H9 (cell line): ENCODE measurements around the gene MRPS35. TPM values are rescaled to one million over a fixed set of nuclear protein-coding genes. Genes with fewer than 3 reads are reported as not detected.

Experiments
- DNase-seq: peaks from one replicate; pipeline ENCODE4 v3.0.0-alpha.2; 2017
- H2AFZ ChIP-seq: one replicate; pipeline ENCODE4 v1.6.1; 2013; ENCODE audit warnings: mild to moderate bottlenecking, low read length, control low read depth, moderate library complexity
- H2AK5ac ChIP-seq: 2 replicates; pipeline ENCODE4 v1.6.1; 2013; ENCODE audit warnings: low read length, control low read depth, mixed read lengths; ENCODE audit not compliant: insufficient read length
- H2BK120ac ChIP-seq: one replicate; pipeline ENCODE4 v1.6.1; 2013; ENCODE audit warnings: low read depth, mild to moderate bottlenecking, low read length, control low read depth, inconsistent platforms; ENCODE audit not compliant: poor library complexity, severe bottlenecking
- H2BK12ac ChIP-seq: 2 replicates; pipeline ENCODE4 v1.6.1; 2013; ENCODE audit warnings: low read length, control low read depth, mixed read lengths, low read depth; ENCODE audit not compliant: insufficient read length
- H2BK15ac ChIP-seq: 2 replicates; pipeline ENCODE4 v1.6.1; 2013; ENCODE audit warnings: low read depth, low read length, control low read depth
- H2BK20ac ChIP-seq: one replicate; pipeline ENCODE4 v1.6.1; 2013; ENCODE audit warnings: low read depth, mild to moderate bottlenecking, low read length, control low read depth, inconsistent platforms; ENCODE audit not compliant: poor library complexity, severe bottlenecking
- H2BK5ac ChIP-seq: 2 replicates; pipeline ENCODE4 v1.6.1; 2013; ENCODE audit warnings: low read length, control low read depth, mixed read lengths; ENCODE audit not compliant: insufficient read length
- H3K14ac ChIP-seq: 2 replicates; pipeline ENCODE4 v1.6.1; 2013; ENCODE audit warnings: low read length, control low read depth; ENCODE audit not compliant: insufficient read depth
- H3K18ac ChIP-seq: 2 replicates; pipeline ENCODE4 v1.6.1; 2013; ENCODE audit warnings: low read depth, mild to moderate bottlenecking, mixed read lengths, low read length, control low read depth; ENCODE audit not compliant: insufficient read length
- H3K23ac ChIP-seq: 2 replicates; pipeline ENCODE4 v1.6.1; 2013; ENCODE audit warnings: low read length, control low read depth, mixed read lengths, low read depth; ENCODE audit not compliant: insufficient read length
- H3K23me2 ChIP-seq: 2 replicates; pipeline ENCODE4 v1.6.1; 2013; ENCODE audit warnings: low read depth, mild to moderate bottlenecking, mixed read lengths, low read length, control low read depth; ENCODE audit not compliant: insufficient read length, poor library complexity, severe bottlenecking
- H3K27ac ChIP-seq: 2 replicates; pipeline ENCODE4 v1.5.1; 2013; ENCODE audit warnings: low read length, control low read depth, mixed read lengths, low read depth; ENCODE audit not compliant: insufficient read length
- H3K27me3 ChIP-seq: 2 replicates; pipeline ENCODE4 v1.6.1; 2013; ENCODE audit warnings: low read length, control low read depth, inconsistent platforms; ENCODE audit not compliant: insufficient read depth
- H3K4ac ChIP-seq: 2 replicates; pipeline ENCODE4 v1.6.1; 2013; ENCODE audit warnings: low read depth, mild to moderate bottlenecking, control low read depth, inconsistent platforms, low read length, moderate library complexity
- H3K4me1 ChIP-seq: 2 replicates; pipeline ENCODE4 v1.6.1; 2013; ENCODE audit warnings: low read length, control low read depth, inconsistent platforms; ENCODE audit not compliant: insufficient read depth
- H3K4me2 ChIP-seq: 2 replicates; pipeline ENCODE4 v1.6.1; 2013; ENCODE audit warnings: low read length, control low read depth, mixed read lengths; ENCODE audit not compliant: insufficient read length, insufficient read depth
- H3K56ac ChIP-seq: 2 replicates; pipeline ENCODE4 v1.6.1; 2013; ENCODE audit warnings: low read depth, mild to moderate bottlenecking, mixed read lengths, low read length, control low read depth; ENCODE audit not compliant: insufficient read length
- H3K79me1 ChIP-seq: 2 replicates; pipeline ENCODE4 v1.6.1; 2013; ENCODE audit warnings: low read depth, mild to moderate bottlenecking, moderate library complexity, low read length, control low read depth, inconsistent platforms; ENCODE audit not compliant: insufficient read depth, poor library complexity, severe bottlenecking
- H3K79me2 ChIP-seq: 2 replicates; pipeline ENCODE4 v1.6.1; 2013; ENCODE audit warnings: low read length, control low read depth, inconsistent platforms; ENCODE audit not compliant: insufficient read depth
- H3K9ac ChIP-seq: 2 replicates; pipeline ENCODE4 v1.6.1; 2013; ENCODE audit warnings: low read length, control low read depth, mixed read lengths; ENCODE audit not compliant: insufficient read length; ENCODE audit errors: extremely low read depth
- H3K9me3 ChIP-seq: one replicate; pipeline ENCODE4 v1.6.1; 2013; ENCODE audit warnings: low read depth, low read length, inconsistent platforms; ENCODE audit not compliant: control insufficient read depth
- H3T11ph ChIP-seq: one replicate; pipeline ENCODE4 v1.6.1; 2013; ENCODE audit warnings: mild to moderate bottlenecking, low read length, control low read depth, inconsistent platforms
- H4K20me1 ChIP-seq: one replicate; pipeline ENCODE4 v1.6.1; 2013; ENCODE audit not compliant: control insufficient read depth, insufficient read length, insufficient read depth
- H4K5ac ChIP-seq: 2 replicates; pipeline ENCODE4 v1.6.1; 2013; ENCODE audit warnings: low read depth, mild to moderate bottlenecking, mixed read lengths, low read length, control low read depth; ENCODE audit not compliant: insufficient read length
- H4K8ac ChIP-seq: replicated peaks from 2 replicates; pipeline ENCODE4 v1.6.1; 2013; ENCODE audit warnings: low read length, control low read depth, mixed read lengths, low read depth; ENCODE audit not compliant: insufficient read length
- H4K91ac ChIP-seq: 2 replicates; pipeline ENCODE4 v1.6.1; 2013; ENCODE audit warnings: low read depth, mild to moderate bottlenecking, moderate library complexity, mixed read lengths, low read length, control low read depth; ENCODE audit not compliant: insufficient read length
- H3K27ac Mint-ChIP-seq, 3 experiments: 2 replicates in 2 of 3; 3 replicates in 1 of 3; pipeline ENCODE4 v1.8.0; 2020 to 2021; ENCODE audit warnings: mixed read lengths in 3 of 3, mild to moderate bottlenecking in 1 of 3, moderate library complexity in 1 of 3
- H3K27me3 Mint-ChIP-seq: 2 replicates; pipeline ENCODE4 v1.8.0; 2021; ENCODE audit warnings: low read depth, mild to moderate bottlenecking, moderate library complexity, mixed read lengths
- H3K36me3 Mint-ChIP-seq, 3 experiments: 2 replicates in 2 of 3; 3 replicates in 1 of 3; pipeline ENCODE4 v1.8.0; 2020 to 2021; ENCODE audit warnings: low read depth in 3 of 3, mixed read lengths in 3 of 3; ENCODE audit not compliant: insufficient read depth in 1 of 3
- H3K4me1 Mint-ChIP-seq, 2 experiments: 2 replicates each; pipeline ENCODE4 v1.8.0; 2020; ENCODE audit warnings: mixed read lengths in 2 of 2
- H3K4me3 Mint-ChIP-seq, 2 experiments: 2 replicates in 1 of 2; 3 replicates in 1 of 2; pipeline ENCODE4 v1.8.0; 2020 to 2021; ENCODE audit warnings: mild to moderate bottlenecking in 2 of 2, mixed read lengths in 2 of 2, moderate library complexity in 1 of 2
- H3K9me3 Mint-ChIP-seq, 2 experiments: 2 replicates in 1 of 2; 3 replicates in 1 of 2; pipeline ENCODE4 v1.8.0; 2020; ENCODE audit warnings: mild to moderate bottlenecking in 2 of 2, mixed read lengths in 2 of 2, moderate library complexity in 1 of 2
- WGBS: extraction: QIAGEN DNeasy Blood & Tissue Kit; methylation state at CpG from one replicate; pipeline ENCODE4 v1.1.7; 2013; ENCODE audit warnings: missing lambda C conversion rate, low lambda C conversion rate, mixed read lengths; ENCODE audit not compliant: insufficient read length; ENCODE audit errors: extremely low coverage; 5-methylcytosine and 5-hydroxymethylcytosine counted together
- total RNA-seq: library from RNA; stranded (reverse); gene quantifications from 2 replicates; pipeline ENCODE4 v1.2.1, GENCODE V29; 2021
- TF ChIP-seq, protein P1 (sequence below): fragments of 200-600 bp; sonication (generic); conservative IDR thresholded peaks from 3 replicates; pipeline ENCODE4 v1.8.0; 2021; ENCODE audit warnings: antibody characterized with exemption, mild to moderate bottlenecking

MRPS35 gene
- total RNA-seq, 1 experiment from 2014 or later, result 45.4 TPM

GRCh38 chr12:27790179-27790578 is 79.5 kb downstream of the MRPS35 start:
- H2BK12ac ChIP-seq, result no peak overlapping the region
- Mint-ChIP-seq H3K27ac (peak overlapping the region in 1 of 3 experiments; percentile 61; a peak in 1 of 7 replicates), H3K27me3 (no peaks in the 10 kb centered on the region), H3K36me3 (peaks cover 16 to 52% (median 48%) of the 10 kb centered on the region in 3 experiments; a peak in 6 of 7 replicates), H3K9me3 (no peaks in the 10 kb centered on the region), H3K4me1 (peaks cover 0 to 7% of the 10 kb centered on the region in 2 experiments; a peak in 3 of 4 replicates), H3K4me3 (no peak overlapping the region)
- no CpG with 5 or more reads among the region's 2 CpGs for WGBS
- H2BK120ac ChIP-seq, result no peak overlapping the region
- H3K18ac ChIP-seq, result no peak overlapping the region
- H3K9ac ChIP-seq, result no peak overlapping the region
- no peaks in the 10 kb centered on the region; the same call in 1 of the 2 replicates for H3K4me1 ChIP-seq
- H3K9me3 ChIP-seq, result no peaks in the 10 kb centered on the region
- TF ChIP-seq, protein P1, sequence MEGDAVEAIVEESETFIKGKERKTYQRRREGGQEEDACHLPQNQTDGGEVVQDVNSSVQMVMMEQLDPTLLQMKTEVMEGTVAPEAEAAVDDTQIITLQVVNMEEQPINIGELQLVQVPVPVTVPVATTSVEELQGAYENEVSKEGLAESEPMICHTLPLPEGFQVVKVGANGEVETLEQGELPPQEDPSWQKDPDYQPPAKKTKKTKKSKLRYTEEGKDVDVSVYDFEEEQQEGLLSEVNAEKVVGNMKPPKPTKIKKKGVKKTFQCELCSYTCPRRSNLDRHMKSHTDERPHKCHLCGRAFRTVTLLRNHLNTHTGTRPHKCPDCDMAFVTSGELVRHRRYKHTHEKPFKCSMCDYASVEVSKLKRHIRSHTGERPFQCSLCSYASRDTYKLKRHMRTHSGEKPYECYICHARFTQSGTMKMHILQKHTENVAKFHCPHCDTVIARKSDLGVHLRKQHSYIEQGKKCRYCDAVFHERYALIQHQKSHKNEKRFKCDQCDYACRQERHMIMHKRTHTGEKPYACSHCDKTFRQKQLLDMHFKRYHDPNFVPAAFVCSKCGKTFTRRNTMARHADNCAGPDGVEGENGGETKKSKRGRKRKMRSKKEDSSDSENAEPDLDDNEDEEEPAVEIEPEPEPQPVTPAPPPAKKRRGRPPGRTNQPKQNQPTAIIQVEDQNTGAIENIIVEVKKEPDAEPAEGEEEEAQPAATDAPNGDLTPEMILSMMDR, result no peak
- H2BK15ac ChIP-seq, result no peak overlapping the region
- no peak overlapping the region for H4K5ac ChIP-seq
- no peaks in the 10 kb centered on the region for H3K79me1 ChIP-seq
- H2AFZ ChIP-seq, result no peak overlapping the region
- no peak overlapping the region for H3K4ac ChIP-seq
- no peaks in the 10 kb centered on the region for H3K27me3 ChIP-seq
- H2BK20ac ChIP-seq, result no peak overlapping the region
- H4K20me1 ChIP-seq, result no peaks in the 10 kb centered on the region
- no peak overlapping the region for H3K27ac ChIP-seq
- H2BK5ac ChIP-seq, result no peak overlapping the region
- no peak overlapping the region for H3K56ac ChIP-seq
- DNase-seq, result no peak
- no peak overlapping the region for H3K4me2 ChIP-seq
- H4K91ac ChIP-seq, result no peak overlapping the region
- no peak overlapping the region for H2AK5ac ChIP-seq
- H3T11ph ChIP-seq, result no peak overlapping the region
- H4K8ac ChIP-seq, result no peak overlapping the region
- no peaks in the 10 kb centered on the region for H3K23me2 ChIP-seq
- H3K14ac ChIP-seq, result no peak overlapping the region
- no peak overlapping the region for H3K23ac ChIP-seq
- H3K79me2 ChIP-seq, result peaks cover 2% of the 10 kb centered on the region; the same call in 1 of the 2 replicates
